Neural progenitor cell (in vitro differentiated cells): ENCODE measurements around the gene ANKRD28. TPM values are rescaled to one million over a fixed set of nuclear protein-coding genes. Genes with fewer than 3 reads are reported as not detected.

Experiments
- DNase-seq: peaks from one replicate; pipeline ENCODE4 v3.0.0-alpha.2; 2016; ENCODE audit warnings: low spot score
- H2AFZ ChIP-seq: fragments of 200-600 bp; sonication (generic); replicated peaks from 2 replicates; pipeline ENCODE4 v1.6.1; 2016; ENCODE audit warnings: antibody characterized with exemption
- H3F3A ChIP-seq: fragments of 200-600 bp; sonication (generic); 2 replicates; pipeline ENCODE4 v1.6.1; 2016; ENCODE audit warnings: antibody characterized with exemption, low read depth
- H3K27ac ChIP-seq: fragments of 200-600 bp; sonication (generic); 2 replicates; pipeline ENCODE4 v1.5.1; 2016; ENCODE audit warnings: mild to moderate bottlenecking
- H3K27me3 ChIP-seq: fragments of 200-600 bp; sonication (generic); 2 replicates; pipeline ENCODE4 v1.6.1; 2016; ENCODE audit warnings: mild to moderate bottlenecking, moderate library complexity
- H3K36me3 ChIP-seq: fragments of 200-600 bp; sonication (generic); 2 replicates; pipeline ENCODE4 v1.5.1; 2016
- H3K4me1 ChIP-seq: fragments of 200-600 bp; sonication (generic); 2 replicates; pipeline ENCODE4 v1.6.1; 2016; ENCODE audit warnings: mixed run types
- H3K4me2 ChIP-seq: fragments of 200-600 bp; sonication (generic); 2 replicates; pipeline ENCODE4 v1.6.1; 2016
- H3K4me3 ChIP-seq: fragments of 200-600 bp; sonication (generic); 2 replicates; pipeline ENCODE4 v1.5.1; 2016
- H3K79me2 ChIP-seq: fragments of 200-600 bp; sonication (generic); 2 replicates; pipeline ENCODE4 v1.6.1; 2016; ENCODE audit warnings: low read depth
- H3K9ac ChIP-seq: fragments of 200-600 bp; sonication (generic); 2 replicates; pipeline ENCODE4 v1.6.1; 2016
- H3K9me3 ChIP-seq: fragments of 200-600 bp; sonication (generic); 2 replicates; pipeline ENCODE4 v1.5.1; 2016; ENCODE audit warnings: low read depth
- H4K20me1 ChIP-seq: fragments of 200-600 bp; sonication (generic); 2 replicates; pipeline ENCODE4 v1.6.1; 2016; ENCODE audit warnings: low read depth
- H3K27ac Mint-ChIP-seq: 3 replicates; pipeline ENCODE4 v1.8.0; 2021; ENCODE audit warnings: mixed read lengths
- H3K27me3 Mint-ChIP-seq: 2 replicates; pipeline ENCODE4 v1.8.0; 2022; ENCODE audit warnings: low read depth, mild to moderate bottlenecking, inconsistent platforms, moderate library complexity, mixed read lengths; ENCODE audit not compliant: insufficient read depth
- H3K36me3 Mint-ChIP-seq: 3 replicates; pipeline ENCODE4 v1.8.0; 2021; ENCODE audit warnings: mixed read lengths
- H3K4me1 Mint-ChIP-seq: 3 replicates; pipeline ENCODE4 v1.8.0; 2021; ENCODE audit warnings: mixed read lengths
- H3K4me3 Mint-ChIP-seq: 3 replicates; pipeline ENCODE4 v1.8.0; 2021; ENCODE audit warnings: mild to moderate bottlenecking, moderate library complexity, mixed read lengths
- H3K9me3 Mint-ChIP-seq: 3 replicates; pipeline ENCODE4 v1.8.0; 2020; ENCODE audit warnings: mixed read lengths
- CTCF ChIP-seq: fragments of 200-600 bp; sonication (generic); IDR thresholded peaks from 2 replicates; pipeline ENCODE4 v1.5.1; 2017; ENCODE audit warnings: antibody characterized with exemption, mild to moderate bottlenecking
- EZH2 ChIP-seq: fragments of 200-600 bp; sonication (generic); IDR thresholded peaks from 2 replicates; pipeline ENCODE4 v1.6.1; 2017; ENCODE audit warnings: antibody characterized with exemption, mild to moderate bottlenecking, moderate library complexity
- EZH2phosphoT487 ChIP-seq: fragments of 200-600 bp; sonication (generic); IDR thresholded peaks from 2 replicates; pipeline ENCODE4 v1.6.1; 2017; ENCODE audit warnings: antibody characterized with exemption
- total RNA-seq: library from RNA; depleted of rRNA; stranded (reverse); fragments of >200 nt; gene quantifications from 2 replicates; pipeline ENCODE4 v1.2.3, GENCODE V29; 2015; ENCODE audit warnings: low replicate concordance

The ANKRD28 gene
- total RNA-seq, 1 donor from 2014 or later, result 36.4 TPM

GRCh38 chr3:15681668-15682067, 116.1 kb downstream of the ANKRD28 start:
- H3K4me2 ChIP-seq, result no peak overlapping the region
- H3K27me3 ChIP-seq, result no peaks in the 10 kb centered on the region
- no peaks in the 10 kb centered on the region for H3K79me2 ChIP-seq
- H3F3A ChIP-seq, result no peaks in the 10 kb centered on the region
- no peaks in the 10 kb centered on the region for H3K9me3 ChIP-seq
- no peak overlapping the region for H3K4me3 ChIP-seq
- Mint-ChIP-seq H3K27me3 (no peaks in the 10 kb centered on the region), H3K4me3 (no peak overlapping the region), H3K27ac (no peak overlapping the region), H3K4me1 (no peaks in the 10 kb centered on the region), H3K9me3 (no peaks in the 10 kb centered on the region), H3K36me3 (peaks cover 15% of the 10 kb centered on the region)
- H4K20me1 ChIP-seq, result no peaks in the 10 kb centered on the region
- TF ChIP-seq EZH2, result no peak
- no peak for TF ChIP-seq EZH2phosphoT487
- TF ChIP-seq CTCF, result no peak
- H3K27ac ChIP-seq, result no peak overlapping the region
- no peak overlapping the region for H3K9ac ChIP-seq
- peaks cover 15% of the 10 kb centered on the region for H3K36me3 ChIP-seq
- no peaks in the 10 kb centered on the region for H3K4me1 ChIP-seq
- H2AFZ ChIP-seq, result no peak overlapping the region
- DNase-seq, result no peak

GRCh38 chr3:15679306-15679705, 118.5 kb downstream of the ANKRD28 start:
- Histone ChIP-seq H4K20me1 (no peaks in the 10 kb centered on the region), H2AFZ (no peak overlapping the region), H3K4me2 (no peak overlapping the region), H3K79me2 (no peaks in the 10 kb centered on the region), H3K9ac (no peak overlapping the region), H3K27ac (no peak overlapping the region), H3F3A (no peaks in the 10 kb centered on the region), H3K9me3 (no peaks in the 10 kb centered on the region), H3K4me3 (no peak overlapping the region), H3K4me1 (no peaks in the 10 kb centered on the region), H3K27me3 (no peaks in the 10 kb centered on the region), H3K36me3 (peaks cover 16% of the 10 kb centered on the region)
- Mint-ChIP-seq H3K27ac (no peak overlapping the region), H3K36me3 (peaks cover 4% of the 10 kb centered on the region), H3K4me1 (no peaks in the 10 kb centered on the region), H3K4me3 (no peak overlapping the region), H3K27me3 (no peaks in the 10 kb centered on the region), H3K9me3 (no peaks in the 10 kb centered on the region)
- TF ChIP-seq CTCF (no peak), EZH2 (no peak), EZH2phosphoT487 (no peak)
- no peak for DNase-seq

GRCh38 chr3:15676259-15676658, 121.5 kb downstream of the ANKRD28 start:
- Histone ChIP-seq H3K9ac (no peak overlapping the region), H3F3A (no peaks in the 10 kb centered on the region), H3K4me2 (no peak overlapping the region), H3K4me3 (no peak overlapping the region), H3K9me3 (no peaks in the 10 kb centered on the region), H3K79me2 (no peaks in the 10 kb centered on the region), H3K36me3 (peaks cover 12% of the 10 kb centered on the region), H4K20me1 (no peaks in the 10 kb centered on the region), H3K27ac (no peak overlapping the region), H2AFZ (no peak overlapping the region), H3K27me3 (no peaks in the 10 kb centered on the region), H3K4me1 (no peaks in the 10 kb centered on the region)
- peaks cover 4% of the 10 kb centered on the region for H3K36me3 Mint-ChIP-seq
- H3K9me3 Mint-ChIP-seq, result no peaks in the 10 kb centered on the region
- H3K27me3 Mint-ChIP-seq, result no peaks in the 10 kb centered on the region
- H3K4me3 Mint-ChIP-seq, result no peak overlapping the region
- no peaks in the 10 kb centered on the region for H3K4me1 Mint-ChIP-seq
- no peak for TF ChIP-seq CTCF
- TF ChIP-seq EZH2phosphoT487, result no peak
- TF ChIP-seq EZH2, result no peak
- no peak overlapping the region for H3K27ac Mint-ChIP-seq
- DNase-seq, result no peak
